K562 (cell line): ENCODE measurements around the gene ZNRD2. TPM values are rescaled to one million over a fixed set of nuclear protein-coding genes. Genes with fewer than 3 reads are reported as not detected.
"Not testable (repeated sequence)": the region's sequence is repeated elsewhere in the genome, so short reads cannot be mapped to it uniquely, and the experiment has no call there.

Experiments used
- ATAC-seq: fragments of 200-7000 bp; cut with Tn5 transposase; 3 replicates; pipeline ENCODE4 v1.9.1; 2020; ENCODE audit warnings: moderate library complexity
- BruUV-seq: library from RNA; stranded (reverse); fragments of 400-500 nt; replicated peaks from 2 replicates; lab custom pipeline; 2021; lab: Mats Ljungman, UMichigan
- CTCF ChIA-PET: fragments of 300-600 bp; formaldehyde crosslinking; extraction: SDS; loops from one replicate; lab custom pipeline; 2021; ENCODE audit warnings: low intra/inter-chr PET ratio; lab: Yijun Ruan, JAX
- POLR2A ChIA-PET: fragments of 300-600, 350-650 bp; sonication (Branson Sonifier 250); formaldehyde crosslinking; extraction: SDS; loops from one replicate; lab custom pipeline; 2021; ENCODE audit warnings: antibody characterized with exemption, inconsistent platforms; lab: Yijun Ruan, JAX
- DNase-seq, 4 experiments: peaks; one replicate each; pipeline versions ENCODE4 v3.0.0 to v3.0.0-alpha.2; 2011 to 2018; ENCODE audit warnings: low spot score in 3 of 4, mixed read lengths in 3 of 4; ENCODE audit errors: extremely low read depth in 1 of 4
- FAIRE-seq: peaks from 2 replicates; lab custom pipeline; 2011; peaks lifted over from hg19 to GRCh38; lab: Jason Lieb, UNC
- H2AFZ ChIP-seq: 2 replicates; pipeline ENCODE4 v1.6.0; 2011; ENCODE audit warnings: low read depth, low read length, control low read depth, inconsistent platforms
- H3K27ac ChIP-seq: fragments of 200-600 bp; 3 replicates; pipeline ENCODE4 v1.8.0; 2011; ENCODE audit warnings: low read depth, mild to moderate bottlenecking, control low read depth, inconsistent platforms, low read length, moderate library complexity, mixed read lengths; ENCODE audit errors: extremely low read depth
- H3K27me3 ChIP-seq, 2 experiments: fragments of 300-600 bp in 1 of 2; 2 replicates in 1 of 2; 3 replicates in 1 of 2; pipeline versions ENCODE4 v1.6.0 to v1.8.0; 2011; ENCODE audit warnings: inconsistent platforms in 2 of 2, low read length in 2 of 2, mild to moderate bottlenecking in 1 of 2, mixed read lengths in 1 of 2, moderate library complexity in 1 of 2; ENCODE audit not compliant: control insufficient read depth in 2 of 2, insufficient read depth in 2 of 2
- H3K36me3 ChIP-seq: fragments of 300-600 bp; 3 replicates; pipeline ENCODE4 v1.8.0; 2011; ENCODE audit warnings: mild to moderate bottlenecking, low read length, inconsistent platforms; ENCODE audit not compliant: control insufficient read depth, insufficient read depth
- H3K4me1 ChIP-seq, 2 experiments: fragments of 200-600 bp in 1 of 2; replicated peaks in 1 of 2; 2 replicates in 1 of 2; 3 replicates in 1 of 2; pipeline versions ENCODE4 v1.5.1 to v1.8.0; 2011; ENCODE audit warnings: inconsistent platforms in 2 of 2, low read length in 2 of 2, mild to moderate bottlenecking in 1 of 2, mixed read lengths in 1 of 2, moderate library complexity in 1 of 2; ENCODE audit not compliant: control insufficient read depth in 2 of 2, insufficient read depth in 2 of 2
- H3K4me2 ChIP-seq: 2 replicates; pipeline ENCODE4 v1.6.1; 2011; ENCODE audit warnings: low read length, control low read depth, inconsistent platforms, mixed read lengths; ENCODE audit not compliant: insufficient read depth
- H3K4me3 ChIP-seq: fragments of 200-600 bp; sonication (generic), shearing (Covaris generic); 2 replicates; pipeline ENCODE4 v1.5.1; 2016; ENCODE audit warnings: control low read depth, inconsistent platforms
- H3K79me2 ChIP-seq: fragments of 200-600 bp; 3 replicates; pipeline ENCODE4 v1.8.0; 2011; ENCODE audit warnings: low read length, inconsistent platforms; ENCODE audit not compliant: control insufficient read depth, insufficient read depth
- H3K9ac ChIP-seq, 2 experiments: 2 replicates each; pipeline versions ENCODE4 v1.6.0 to v1.6.1; 2011; ENCODE audit warnings: low read depth in 2 of 2, low read length in 2 of 2, control low read depth in 1 of 2, inconsistent platforms in 1 of 2, mild to moderate bottlenecking in 1 of 2, mixed read lengths in 1 of 2; ENCODE audit not compliant: insufficient read depth in 1 of 2
- H3K9me1 ChIP-seq: one replicate; pipeline ENCODE4 v1.6.0; 2011; ENCODE audit warnings: inconsistent platforms, mild to moderate bottlenecking, low read length, moderate library complexity; ENCODE audit not compliant: control insufficient read depth, insufficient read depth
- H3K9me3 ChIP-seq: replicated peaks from 2 replicates; pipeline ENCODE4 v1.5.1; 2011; ENCODE audit warnings: low read depth, low read length, inconsistent platforms; ENCODE audit not compliant: control insufficient read depth, insufficient read depth
- H4K20me1 ChIP-seq: replicated peaks from 2 replicates; pipeline ENCODE4 v1.6.1; 2011; ENCODE audit warnings: low read length, inconsistent platforms, mixed read lengths; ENCODE audit not compliant: control insufficient read depth, insufficient read depth
- NR4A1 ChIP-seq, 2 experiments: fragments of 250-450 bp in 1 of 2; fragments of 450-650 bp in 1 of 2; sonication (Bioruptor Pico) in 1 of 2; IDR thresholded peaks; 2 replicates each; pipeline versions ENCODE4 v1.4.0 to v1.6.1; 2016 to 2020; ENCODE audit warnings: mild to moderate bottlenecking in 2 of 2, missing compliant biosample characterization in 1 of 2, missing genetic modification characterization in 1 of 2, moderate library complexity in 1 of 2
- RNF2 ChIP-seq: sonication (generic); IDR thresholded peaks from 2 replicates; pipeline ENCODE4 v1.6.1; 2016
- ZNF740 ChIP-seq, 3 experiments: fragments of 200-800 bp in 1 of 3; sonication (Bioruptor generic) in 1 of 3; sonication (generic) in 1 of 3; formaldehyde crosslinking in 1 of 3; IDR thresholded peaks; 2 replicates each; pipeline versions ENCODE4 v1.6.1 to v1.8.0; 2016 to 2022; ENCODE audit warnings: mild to moderate bottlenecking in 2 of 3, missing compliant biosample characterization in 2 of 3, missing genetic modification characterization in 2 of 3, missing genetic modification reagents in 1 of 3
- WGBS: fragments of 100-300 bp; shearing (Covaris generic); methylation state at CpG from one replicate; pipeline ENCODE4 v1.1.6; 2016; ENCODE audit warnings: low coverage, mixed read lengths; ENCODE audit not compliant: insufficient coverage; ENCODE audit errors: missing lambda C conversion rate; 5-methylcytosine and 5-hydroxymethylcytosine counted together
- in situ Hi-C: fragments of 300-500 bp; cut with MboI; formaldehyde crosslinking; loops from 4 replicates; pipeline ENCODE4 v1.15.0; 2018; ENCODE audit warnings: inconsistent platforms, mixed read lengths
- intact Hi-C: fragments of 100-400 bp; cut with micrococcal nuclease; formaldehyde crosslinking; loops from 2 replicates; pipeline ENCODE4 v1.14.2; 2022
- polyA plus RNA-seq, 8 experiments: library from polyadenylated mRNA; depleted of rRNA in 4 of 8; stranded (reverse) in 5 of 8; unstranded in 3 of 8; fragments of >200 nt; fragmentation: Nextera tagmentation in 2 of 8; fragmentation: Illumina TruSeq in 1 of 8; extraction: Ambion mirVana in 2 of 8; extraction: Trizol in 1 of 8; gene quantifications; 2 replicates each; pipeline versions ENCODE4 v1.2.1 to v1.2.3, GENCODE V29; 2011 to 2014; ENCODE audit warnings: inconsistent platforms in 1 of 8, missing spikeins in 1 of 8
- total RNA-seq, 7 experiments: library from RNA; depleted of rRNA in 6 of 7; stranded (reverse); fragments of >200 nt in 6 of 7; fragmentation: Illumina TruSeq in 2 of 7; extraction: Trizol in 2 of 7; gene quantifications; 2 replicates each; pipeline versions ENCODE4 v1.2.1 to v1.2.3, GENCODE V29; 2011 to 2021; ENCODE audit warnings: low replicate concordance in 1 of 7

Gene ZNRD2
- total and polyA plus RNA-seq, 9 of the 15 experiments (the other 6 are each of a cell fraction or from before 2014, with no cell fraction given): 13.4 to 129 (median 60.4) TPM

DNA sequence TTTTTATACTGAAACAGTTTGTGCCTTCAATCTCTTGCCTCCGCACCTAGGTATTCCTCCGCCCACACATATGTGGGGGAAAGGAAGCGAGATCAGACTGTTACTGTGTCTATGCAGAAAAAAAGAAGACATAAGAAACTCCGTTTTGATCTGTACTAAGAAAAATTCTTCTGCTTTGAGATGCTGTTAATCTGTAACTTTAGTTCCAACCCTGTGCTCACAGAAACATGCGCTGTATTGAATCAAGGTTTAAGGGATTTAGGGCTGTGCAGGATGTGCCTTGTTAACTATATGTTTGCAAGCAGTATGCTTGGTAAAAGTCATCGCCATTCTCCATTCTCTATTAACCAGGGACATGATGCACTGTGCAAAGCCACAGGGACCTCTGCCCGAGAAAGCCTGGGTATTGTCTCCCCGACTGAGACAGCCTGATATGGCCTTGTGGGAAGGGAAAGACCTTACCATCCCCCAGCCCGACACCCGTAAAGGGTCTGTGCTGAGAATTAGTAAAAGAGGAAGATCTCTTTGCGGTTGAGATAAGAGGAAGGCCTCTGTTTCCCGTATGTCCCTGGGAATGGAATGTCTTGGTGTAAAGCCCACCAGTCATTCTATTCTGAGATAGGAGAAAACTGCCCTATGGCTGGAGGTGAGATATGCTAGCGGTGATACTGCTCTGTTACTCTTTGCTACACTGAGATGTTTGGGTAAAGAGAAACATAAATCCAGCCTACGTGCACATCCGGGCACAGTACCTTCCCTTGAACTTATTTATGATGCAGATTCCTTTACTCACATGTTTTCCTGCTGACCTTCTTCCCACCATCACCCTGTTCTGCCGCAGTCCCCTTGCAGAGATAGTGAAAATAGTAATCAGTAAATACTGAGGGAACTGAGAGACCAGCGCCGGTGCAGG is 47.3 kb upstream of the ZNRD2 start (continued):
- TF ChIP-seq RNF2 (0 out of 2 replicates have a peak, but pooled peaks have one; percentile 30), NR4A1 (tag; IDR thresholded peaks at IDR 0.05) (0 out of 2 replicates have a peak, but pooled peaks have one; percentile 26)
- TF ChIP-seq NR4A1 (CRISPR knock-in tag; IDR thresholded peaks at IDR 0.05): not testable (repeated sequence)

GRCh38 chr11:65523631-65523968 is 46.7 kb upstream of the ZNRD2 start:
- H3K27me3 ChIP-seq; in situ Hi-C loops; H4K20me1 ChIP-seq; FAIRE-seq; CTCF ChIA-PET; intact Hi-C loops; H3K9me1 ChIP-seq; H3K9me3 ChIP-seq; H3K4me3 ChIP-seq; DNase-seq; ATAC-seq; BruUV-seq; TF ChIP-seq ZNF740 (tag; IDR thresholded peaks at IDR 0.05): not testable (repeated sequence)
- POLR2A ChIA-PET: interaction anchor here (1.9 to 6.5 kb wide), 2 partner anchors 24 to 52 kb away, joined by 5 to 47 read pairs; partner anchors contain the start of gene MALAT1
- Histone ChIP-seq H3K79me2 (peaks cover 26% of the 10 kb centered on the region), H2AFZ (0 out of 2 replicates have a peak overlapping the region, but pooled peaks have one; percentile 78), H3K27ac (peak overlapping the region; percentile 50; the same call in 1 of the 3 replicates), H3K4me2 (peak overlapping the region; percentile 75), H3K36me3 (peaks cover 21% of the 10 kb centered on the region; the same call in 2 of the 3 replicates), H3K4me1 (peaks cover 38 to 40% of the 10 kb centered on the region in 2 experiments), H3K9ac (peak overlapping the region in 1 of 2 experiments; percentile 87; a peak in 2 of 4 replicates)
- TF ChIP-seq ZNF740 (CRISPR knock-in tag; IDR thresholded peaks at IDR 0.05): peak; percentile 64; the same call in 1 of the 2 replicates
- 46% methylated on average over 7 of the region's 7 CpGs for WGBS
